CD14-positive monocyte (primary cell): ENCODE data around the gene CBS. TPM values are rescaled to one million over a fixed set of nuclear protein-coding genes. Genes with fewer than 3 reads are reported as not detected.
"Not testable (repeated sequence)": the region's sequence is repeated elsewhere in the genome, so short reads cannot be mapped to it uniquely, and the experiment has no call there.

Experiments used
- DNase-seq, 3 donors: peaks; one replicate each; pipeline ENCODE4 v3.0.0-alpha.2; 2011 to 2022
- H2AFZ ChIP-seq: 2 replicates; pipeline ENCODE4 v1.6.0; 2012; ENCODE audit warnings: mild to moderate bottlenecking, low read depth, low read length, inconsistent platforms; ENCODE audit not compliant: insufficient read depth, poor library complexity, severe bottlenecking
- H3K27ac ChIP-seq, 2 donors: 1 replicate in 1 of 2; 2 replicates in 1 of 2; pipeline ENCODE4 v1.5.1; 2012 to 2013; ENCODE audit warnings: low read length in 2 of 2, control low read depth in 1 of 2, inconsistent platforms in 1 of 2, low read depth in 1 of 2, mild to moderate bottlenecking in 1 of 2
- H3K27me3 ChIP-seq, 2 donors: one replicate each; pipeline versions ENCODE4 v1.6.0 to v1.6.1; 2011 to 2013; ENCODE audit warnings: low read length in 2 of 2; ENCODE audit not compliant: control insufficient read depth in 2 of 2, insufficient read depth in 2 of 2
- H3K36me3 ChIP-seq, 2 donors: replicated peaks in 1 of 2; 1 replicate in 1 of 2; 2 replicates in 1 of 2; pipeline versions ENCODE4 v1.5.1 to v1.6.1; 2012 to 2013; ENCODE audit warnings: low read length in 2 of 2, control low read depth in 1 of 2, inconsistent platforms in 1 of 2, mild to moderate bottlenecking in 1 of 2; ENCODE audit not compliant: insufficient read depth in 2 of 2, control insufficient read depth in 1 of 2
- H3K4me1 ChIP-seq, 2 donors: 1 replicate in 1 of 2; 2 replicates in 1 of 2; pipeline versions ENCODE4 v1.5.1 to v1.6.1; 2012 to 2013; ENCODE audit warnings: low read length in 2 of 2, control low read depth in 1 of 2, inconsistent platforms in 1 of 2, mild to moderate bottlenecking in 1 of 2, moderate library complexity in 1 of 2; ENCODE audit not compliant: insufficient read depth in 2 of 2, control insufficient read depth in 1 of 2
- H3K4me2 ChIP-seq: replicated peaks from 2 replicates; pipeline ENCODE3; 2012; ENCODE audit warnings: low read length, moderate library complexity, mild to moderate bottlenecking; ENCODE audit not compliant: poor library complexity, severe bottlenecking; ENCODE audit errors: extremely low read depth
- H3K4me3 ChIP-seq, 3 experiments: fragments of 200-600 bp in 1 of 3; sonication (generic) in 1 of 3; replicated peaks in 1 of 3; 1 replicate in 2 of 3; 2 replicates in 1 of 3; pipeline ENCODE4 v1.5.1; 2011 to 2013; ENCODE audit warnings: low read length in 3 of 3, mild to moderate bottlenecking in 3 of 3, control low read depth in 2 of 3, low read depth in 2 of 3, inconsistent platforms in 1 of 3, moderate library complexity in 1 of 3
- H3K79me2 ChIP-seq: 2 replicates; pipeline ENCODE4 v1.6.0; 2012; ENCODE audit warnings: mild to moderate bottlenecking, control low read depth, inconsistent platforms, low read length, moderate library complexity; ENCODE audit not compliant: insufficient read depth
- H3K9ac ChIP-seq: 2 replicates; pipeline ENCODE4 v1.6.0; 2017; ENCODE audit warnings: low read length, mild to moderate bottlenecking; ENCODE audit not compliant: insufficient read depth, poor library complexity, severe bottlenecking
- H3K9me3 ChIP-seq, 2 donors: replicated peaks in 1 of 2; 1 replicate in 1 of 2; 2 replicates in 1 of 2; pipeline versions ENCODE4 v1.5.1 to v1.6.1; 2012 to 2013; ENCODE audit warnings: low read length in 2 of 2, control low read depth in 1 of 2; ENCODE audit not compliant: control insufficient read depth in 1 of 2, insufficient read depth in 1 of 2
- H4K20me1 ChIP-seq: 2 replicates; pipeline ENCODE4 v1.6.0; 2012; ENCODE audit warnings: mild to moderate bottlenecking, low read length, control low read depth, moderate library complexity; ENCODE audit not compliant: insufficient read depth
- H3K27ac Mint-ChIP-seq, 7 donors: one replicate each; pipeline ENCODE4 v1.8.0; 2020; ENCODE audit warnings: mild to moderate bottlenecking in 7 of 7, mixed read lengths in 7 of 7, moderate library complexity in 6 of 7, inconsistent platforms in 2 of 7
- H3K27me3 Mint-ChIP-seq, 3 donors: one replicate each; pipeline ENCODE4 v1.8.0; 2021 to 2022; ENCODE audit warnings: low read depth in 3 of 3, mild to moderate bottlenecking in 3 of 3, mixed read lengths in 3 of 3, moderate library complexity in 3 of 3, inconsistent platforms in 1 of 3
- H3K36me3 Mint-ChIP-seq, 2 donors: one replicate each; pipeline ENCODE4 v1.8.0; 2020; ENCODE audit warnings: mixed read lengths in 2 of 2, inconsistent platforms in 1 of 2, mild to moderate bottlenecking in 1 of 2
- H3K4me1 Mint-ChIP-seq: one replicate; pipeline ENCODE4 v1.8.0; 2020; ENCODE audit warnings: mild to moderate bottlenecking, mixed read lengths
- H3K4me3 Mint-ChIP-seq, 2 donors: one replicate each; pipeline ENCODE4 v1.8.0; 2020; ENCODE audit warnings: mild to moderate bottlenecking in 2 of 2, mixed read lengths in 2 of 2, moderate library complexity in 1 of 2
- H3K9me3 Mint-ChIP-seq, 7 donors: one replicate each; pipeline ENCODE4 v1.8.0; 2020 to 2022; ENCODE audit warnings: mixed read lengths in 7 of 7, mild to moderate bottlenecking in 6 of 7, moderate library complexity in 6 of 7, inconsistent platforms in 2 of 7
- WGBS: methylation state at CpG from one replicate; pipeline ENCODE4 v1.1.5; 2013; ENCODE audit warnings: missing lambda C conversion rate; ENCODE audit not compliant: insufficient coverage; 5-methylcytosine and 5-hydroxymethylcytosine counted together
- intact Hi-C, 2 donors: fragments of 100-400 bp; cut with micrococcal nuclease; formaldehyde crosslinking; loops; one replicate each; pipeline versions ENCODE4 v1.15.0 to v1.15.1; 2023
- polyA plus RNA-seq, 3 donors: library from polyadenylated mRNA; depleted of rRNA in 1 of 3; unstranded in 2 of 3; stranded (reverse) in 1 of 3; fragments of 300-500 nt in 2 of 3; fragments of >200 nt in 1 of 3; fragmentation: Illumina TruSeq in 2 of 3; gene quantifications; 1 replicate in 2 of 3; 2 replicates in 1 of 3; pipeline ENCODE4 v1.2.3, GENCODE V29; 2012 to 2021

The CBS gene
- polyA plus RNA-seq, 3 donors, result 0.19 TPM; not detected in 2

- H3K36me3 ChIP-seq, H3K4me1 ChIP-seq, H3K4me1 Mint-ChIP-seq, H3K4me3 ChIP-seq, H3K9ac ChIP-seq, H3K27ac ChIP-seq, H3K4me3 Mint-ChIP-seq, H3K9me3 Mint-ChIP-seq, H2AFZ ChIP-seq, intact Hi-C loops, H3K27me3 Mint-ChIP-seq, H4K20me1 ChIP-seq, H3K27me3 ChIP-seq, H3K27ac Mint-ChIP-seq, H3K79me2 ChIP-seq, DNase-seq, H3K4me2 ChIP-seq, H3K36me3 Mint-ChIP-seq, H3K9me3 ChIP-seq: not testable (repeated sequence)
- no CpG with 5 or more reads among the region's 4 CpGs for WGBS
Measured at GRCh38 chr21:43102281-43102680, 26.6 kb upstream of the CBS start.

DNA sequence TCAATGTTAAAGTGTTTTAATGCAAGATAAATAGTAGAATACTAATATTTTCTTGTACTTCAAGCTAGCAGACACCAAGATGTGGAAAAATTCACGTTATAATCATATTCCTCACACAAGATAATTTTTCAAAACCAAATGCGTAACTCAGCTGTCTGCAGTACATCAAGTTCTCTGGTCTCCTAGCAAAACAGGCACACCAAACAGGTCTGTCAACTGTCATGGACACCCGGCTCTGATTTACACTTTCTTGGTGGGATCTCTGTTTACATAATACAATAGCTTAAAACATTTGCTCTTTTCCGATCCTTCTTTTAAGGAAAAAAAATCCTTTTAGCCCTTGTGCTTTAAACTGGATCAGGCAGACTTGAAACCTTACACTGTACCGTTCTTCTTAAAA is 26.0 kb upstream of the CBS start:
- H3K9ac ChIP-seq, intact Hi-C loops, H3K36me3 ChIP-seq, H3K27me3 ChIP-seq, H3K36me3 Mint-ChIP-seq, H4K20me1 ChIP-seq, H3K4me3 ChIP-seq, H3K27ac ChIP-seq, H3K4me2 ChIP-seq, H3K9me3 Mint-ChIP-seq, H3K4me3 Mint-ChIP-seq, H3K27ac Mint-ChIP-seq, H3K4me1 Mint-ChIP-seq, H2AFZ ChIP-seq, H3K27me3 Mint-ChIP-seq, H3K4me1 ChIP-seq, DNase-seq, H3K79me2 ChIP-seq, H3K9me3 ChIP-seq: not testable (repeated sequence)
- WGBS, result no CpG with 5 or more reads among the region's 5 CpGs

DNA sequence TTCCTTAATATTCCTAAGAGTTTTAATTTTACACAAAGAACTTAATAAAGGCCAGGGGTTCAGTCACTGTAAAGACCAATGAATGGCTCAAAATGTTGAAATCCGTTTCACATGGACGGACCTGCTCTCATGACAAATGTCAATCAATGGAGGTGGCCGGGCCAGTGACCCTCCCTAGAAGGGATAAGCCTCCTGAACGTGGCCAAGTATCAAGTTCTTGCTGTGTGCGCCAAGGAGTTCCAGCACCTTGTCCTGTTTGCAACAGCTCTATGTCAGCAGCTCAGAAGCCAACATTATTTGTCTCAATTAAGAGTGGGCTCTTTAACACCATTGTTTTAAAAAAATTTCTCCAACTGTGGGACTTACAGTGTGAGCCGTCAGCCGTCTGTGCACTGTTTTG is 25.4 kb upstream of the CBS start:
- H3K79me2 ChIP-seq, H3K4me3 Mint-ChIP-seq, intact Hi-C loops, H3K4me2 ChIP-seq, H3K27me3 Mint-ChIP-seq, H3K36me3 ChIP-seq, H3K9me3 ChIP-seq, H3K4me1 ChIP-seq, H3K27me3 ChIP-seq, H3K4me1 Mint-ChIP-seq, H3K36me3 Mint-ChIP-seq, H3K9me3 Mint-ChIP-seq, DNase-seq, H3K4me3 ChIP-seq, H3K27ac Mint-ChIP-seq, H3K9ac ChIP-seq, H2AFZ ChIP-seq, H3K27ac ChIP-seq, H4K20me1 ChIP-seq: not testable (repeated sequence)
- no CpG with 5 or more reads among the region's 7 CpGs for WGBS

DNA sequence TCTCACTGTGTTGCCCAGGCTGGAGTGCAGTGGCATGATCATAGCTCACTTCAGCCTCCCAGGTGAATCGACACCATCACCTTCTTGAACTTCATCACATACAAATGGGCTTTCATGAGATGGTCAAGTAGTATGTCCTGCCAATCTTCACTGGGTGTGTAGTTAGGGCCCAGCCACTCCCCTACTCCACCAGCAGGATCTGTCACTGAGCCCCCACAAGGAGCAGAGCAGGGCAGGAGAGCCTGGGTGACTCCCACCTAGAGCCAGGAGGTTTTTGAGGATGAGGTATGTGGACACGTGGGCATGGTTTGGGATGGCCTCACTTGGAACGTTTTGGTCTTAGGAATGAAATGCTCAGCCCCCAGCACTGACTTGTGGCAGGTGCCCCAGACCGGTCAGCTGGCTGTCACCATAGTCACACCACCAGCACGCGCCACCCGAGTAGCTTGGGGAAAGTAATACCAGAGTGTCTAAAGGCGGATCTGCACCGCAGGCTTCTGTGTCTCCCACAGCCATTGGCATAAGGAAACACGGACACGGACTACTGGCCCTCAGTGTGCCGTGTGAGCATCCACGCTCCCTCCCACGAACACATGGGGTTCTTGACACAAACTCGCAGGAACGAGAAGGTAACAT is 16.5 kb upstream of the CBS start:
- H3K27ac ChIP-seq, H3K4me1 ChIP-seq, H3K36me3 Mint-ChIP-seq, H3K4me1 Mint-ChIP-seq, intact Hi-C loops, H3K4me2 ChIP-seq, H3K27ac Mint-ChIP-seq, DNase-seq, H4K20me1 ChIP-seq, H2AFZ ChIP-seq, H3K27me3 ChIP-seq, H3K79me2 ChIP-seq, H3K36me3 ChIP-seq, H3K4me3 Mint-ChIP-seq, H3K4me3 ChIP-seq, H3K9ac ChIP-seq, H3K27me3 Mint-ChIP-seq, H3K9me3 Mint-ChIP-seq, H3K9me3 ChIP-seq: not testable (repeated sequence)
- no CpG with 5 or more reads among the region's 16 CpGs for WGBS
